Heart right ventricle (tissue), 16 donors: ENCODE results near the gene PRR20G. TPM values are rescaled to one million over a fixed set of nuclear protein-coding genes. Genes with fewer than 3 reads are reported as not detected.

ENCODE experiments used
- ATAC-seq, 8 donors: fragments of 200-7000 bp; cut with Tn5 transposase; one replicate each; pipeline ENCODE4 v1.9.1; 2020; ENCODE audit warnings: mild to moderate bottlenecking in 8 of 8, moderate library complexity in 8 of 8, moderate number of reproducible peaks in 1 of 8
- DNase-seq, 2 donors: peaks; one replicate each; pipeline ENCODE4 v3.0.0-alpha.2; 2020
- H3K27ac ChIP-seq, 10 donors: fragments of 200-600 bp; sonication (generic) in 2 of 10; one replicate each; pipeline versions ENCODE4 v1.5.0 to v1.8.0; 2020 to 2022; ENCODE audit warnings: mild to moderate bottlenecking in 3 of 10
- H3K27me3 ChIP-seq, 7 donors: fragments of 200-600 bp; one replicate each; pipeline ENCODE4 v1.8.0; 2021 to 2022; ENCODE audit warnings: mild to moderate bottlenecking in 2 of 7
- H3K36me3 ChIP-seq, 9 donors: fragments of 200-600 bp; sonication (generic) in 1 of 9; one replicate each; pipeline versions ENCODE4 v1.5.0 to v1.8.0; 2020 to 2022; ENCODE audit warnings: mild to moderate bottlenecking in 2 of 9
- H3K4me1 ChIP-seq, 9 donors: fragments of 200-600 bp; sonication (generic) in 1 of 9; one replicate each; pipeline versions ENCODE4 v1.5.0 to v1.8.0; 2020 to 2022; ENCODE audit warnings: mild to moderate bottlenecking in 4 of 9
- H3K4me3 ChIP-seq, 10 donors: fragments of 200-600 bp; sonication (generic) in 2 of 10; one replicate each; pipeline versions ENCODE4 v1.5.0 to v1.8.0; 2020 to 2022; ENCODE audit warnings: mild to moderate bottlenecking in 7 of 10, moderate library complexity in 2 of 10
- H3K9me3 ChIP-seq, 11 donors: fragments of 200-600 bp in 10 of 11; sonication (generic) in 2 of 11; one replicate each; pipeline versions ENCODE4 v1.5.0 to v1.8.0; 2013 to 2022; ENCODE audit warnings: mild to moderate bottlenecking in 2 of 11, control low read depth in 1 of 11, moderate library complexity in 1 of 11
- WGBS, 2 donors: extraction: QIAGEN DNeasy Blood & Tissue Kit; methylation state at CpG; one replicate each; pipeline ENCODE4 v1.1.7; 2013; ENCODE audit warnings: inconsistent platforms in 1 of 2; 5-methylcytosine and 5-hydroxymethylcytosine counted together
- intact Hi-C, 10 donors: fragments of 100-400 bp; cut with DNase I; formaldehyde crosslinking; loops; one replicate each; pipeline versions ENCODE4 v1.11.1 to v1.14.2; 2022
- polyA plus RNA-seq, 2 donors: library from polyadenylated mRNA; stranded (reverse); fragments of 200-250 nt; gene quantifications; one replicate each; pipeline ENCODE4 v1.2.3, GENCODE V29; 2013
- total RNA-seq, 10 donors: library from RNA; stranded (reverse); fragmentation: NEBNext Ultra II Directional in 3 of 10; extraction: Animal tissue kit (Norgen Biotek cat#: 25700) in 3 of 10; gene quantifications; one replicate each; pipeline versions ENCODE4 v1.2.1 to v1.2.4, GENCODE V29; 2021 to 2023
- TF ChIP-seq, protein P1 (sequence below), 9 donors: fragments of 200-600 bp; sonication (generic) in 2 of 9; IDR thresholded peaks; one replicate each; pipeline versions ENCODE4 v1.5.0 to v1.8.0; 2021 to 2022; ENCODE audit warnings: antibody characterized with exemption in 9 of 9, mild to moderate bottlenecking in 5 of 9, moderate library complexity in 1 of 9
- donor health status: Arrhythmogenic right ventricular cardiomyopathy.
- donor health status: ischemic (EF 13 %, LVEDD 7.1; RV severe dilation, severe dysfunction).
- donor health status: healthy with polysubstance abuse.
- donor health status: DM: no; HTN: yes; CAD: no.
- donor health status: DM: no; HTN: no; CAD: no.
- donor health status: ischemic (EF 25% LVEDD 6.9; RV normal size, moderate dysfunction).
- donor health status: ischemic (EF 25% LVEDD 5.7; RV mildly dilated, moderate dysfunction).
- donor health status: healthy.
- donor health status: DM: yes; HTN: yes; CAD: no.
- donor health status: Ischemic cardiomyopathy.
- donor health status: ischemic (EF 35%, LVEDD 5.7; RV mildly dilated, moderate dysfunction).
- donor health status: nonischemic (EF 11% LVEDD 7.7; RV severe dilation, severe dysfunction).
- donor health status: DM: yes; HTN: yes; CAD: no.
- donor health status: PGD.
- donor health status: ischemic (EF 29% LVEDD 5.4; RV normal size, mild dysfunction).
- donor health status: nonischemic (EF 23%, LVEDD 6.1; RV moderate dilation, normal function).

Gene PRR20G
- total and polyA plus RNA-seq, 12 donors = not detected

DNA sequence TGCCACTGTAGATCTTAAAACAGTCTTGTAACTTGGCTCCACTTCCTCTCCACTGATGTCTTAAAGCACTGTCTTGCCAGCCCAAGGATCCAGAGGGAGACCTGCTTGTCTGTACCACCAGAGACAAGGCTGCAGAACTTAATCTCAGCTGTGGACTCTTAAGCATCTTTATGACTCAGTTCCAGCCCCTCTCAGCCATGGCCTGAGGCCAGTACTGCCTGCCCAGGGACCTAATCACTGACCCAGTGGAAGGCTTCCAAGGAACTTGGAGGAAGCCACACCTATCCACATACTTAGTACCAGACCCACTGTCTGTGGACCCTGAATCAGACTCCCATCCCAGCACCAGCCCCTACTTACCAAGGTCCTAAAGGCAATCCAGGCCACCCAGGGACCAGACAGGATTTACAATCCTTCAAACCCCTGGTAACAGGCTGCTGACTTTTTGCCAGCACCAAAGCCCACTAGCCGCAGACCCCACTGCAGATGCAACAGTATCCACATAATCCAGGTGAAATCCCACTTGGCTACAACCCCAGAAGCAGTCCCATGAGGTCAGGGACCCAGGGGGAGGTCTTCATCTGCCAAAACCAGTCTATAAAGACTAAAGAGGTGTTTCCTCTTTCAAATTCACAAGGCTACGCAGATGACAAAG is 41.9 kb upstream of the PRR20G start:
- TF ChIP-seq, protein P1, sequence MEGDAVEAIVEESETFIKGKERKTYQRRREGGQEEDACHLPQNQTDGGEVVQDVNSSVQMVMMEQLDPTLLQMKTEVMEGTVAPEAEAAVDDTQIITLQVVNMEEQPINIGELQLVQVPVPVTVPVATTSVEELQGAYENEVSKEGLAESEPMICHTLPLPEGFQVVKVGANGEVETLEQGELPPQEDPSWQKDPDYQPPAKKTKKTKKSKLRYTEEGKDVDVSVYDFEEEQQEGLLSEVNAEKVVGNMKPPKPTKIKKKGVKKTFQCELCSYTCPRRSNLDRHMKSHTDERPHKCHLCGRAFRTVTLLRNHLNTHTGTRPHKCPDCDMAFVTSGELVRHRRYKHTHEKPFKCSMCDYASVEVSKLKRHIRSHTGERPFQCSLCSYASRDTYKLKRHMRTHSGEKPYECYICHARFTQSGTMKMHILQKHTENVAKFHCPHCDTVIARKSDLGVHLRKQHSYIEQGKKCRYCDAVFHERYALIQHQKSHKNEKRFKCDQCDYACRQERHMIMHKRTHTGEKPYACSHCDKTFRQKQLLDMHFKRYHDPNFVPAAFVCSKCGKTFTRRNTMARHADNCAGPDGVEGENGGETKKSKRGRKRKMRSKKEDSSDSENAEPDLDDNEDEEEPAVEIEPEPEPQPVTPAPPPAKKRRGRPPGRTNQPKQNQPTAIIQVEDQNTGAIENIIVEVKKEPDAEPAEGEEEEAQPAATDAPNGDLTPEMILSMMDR (IDR thresholded peaks at IDR 0.05) = no peak

DNA sequence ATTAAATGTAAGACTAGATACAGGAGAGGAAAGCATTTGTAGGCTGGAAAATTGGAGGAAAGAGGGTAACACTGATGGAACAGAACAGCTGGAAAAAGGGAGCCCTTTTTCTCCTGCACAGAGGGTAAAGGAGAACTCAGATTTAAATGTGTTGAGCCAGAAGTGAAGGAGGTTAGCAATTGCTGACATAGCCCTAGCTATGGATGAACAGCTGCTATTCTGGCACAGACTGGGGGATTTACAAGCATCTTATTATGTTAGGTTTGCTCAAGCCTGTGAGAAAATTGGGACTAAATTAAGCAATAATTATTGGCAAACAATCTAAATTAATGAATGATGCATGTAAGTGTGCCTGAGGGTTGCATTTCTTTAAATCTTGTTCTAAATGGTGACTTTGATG is 40.6 kb upstream of the PRR20G start:
- ATAC-seq (no peak), DNase-seq (no peak)
- intact Hi-C loops = no loop called here
- Histone ChIP-seq H3K27ac (no peak overlapping the region), H3K36me3 (no peaks in the 10 kb centered on the region), H3K9me3 (peaks cover 0 to 53% (median 22%) of the 10 kb centered on the region in 11 donors), H3K4me1 (peaks cover 0 to 13% (median 0%) of the 10 kb centered on the region in 9 donors), H3K27me3 (peaks cover 0 to 6% (median 0%) of the 10 kb centered on the region in 7 donors), H3K4me3 (no peak overlapping the region)
- TF ChIP-seq, protein P1 (IDR thresholded peaks at IDR 0.05) = no peak

More for the DNA sequence above, 41.9 kb upstream of the PRR20G start:
- WGBS, 2 donors = 78 to 89% methylated on average over 2 of the region's 2 CpGs
- no peak for DNase-seq
- ATAC-seq = no peak
- Histone ChIP-seq H3K27me3 (peaks cover 0 to 7% (median 0%) of the 10 kb centered on the region in 7 donors), H3K4me3 (no peak overlapping the region), H3K9me3 (peaks cover 0 to 66% (median 32%) of the 10 kb centered on the region in 11 donors), H3K36me3 (no peaks in the 10 kb centered on the region), H3K27ac (no peak overlapping the region), H3K4me1 (peaks cover 0 to 7% (median 0%) of the 10 kb centered on the region in 9 donors)
- intact Hi-C loops = no loop called here

DNA sequence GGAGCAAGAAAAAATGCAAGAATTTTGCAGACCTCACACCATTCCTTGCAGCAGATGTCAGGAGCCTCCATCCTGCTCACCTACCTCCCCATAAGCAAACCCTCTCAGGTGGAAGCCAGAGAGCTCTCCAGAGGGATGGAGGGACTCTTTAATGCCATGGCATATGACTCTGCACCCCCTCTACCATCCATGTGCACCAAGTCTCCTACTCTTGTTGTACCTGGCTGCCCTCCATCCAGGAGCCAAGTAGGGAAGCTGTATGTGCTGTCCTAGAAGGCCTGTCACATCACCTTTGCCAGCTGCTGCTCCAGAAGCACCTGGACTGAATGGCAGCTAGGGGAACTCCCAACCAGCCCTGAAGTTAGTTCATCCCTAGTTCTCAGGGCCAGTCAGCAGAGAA is 38.5 kb upstream of the PRR20G start:
- no peaks in the 10 kb centered on the region for H3K36me3 ChIP-seq
- peaks cover 0 to 36% (median 19%) of the 10 kb centered on the region in 11 donors for H3K9me3 ChIP-seq
- no peak overlapping the region for H3K27ac ChIP-seq
- H3K4me1 ChIP-seq = peaks cover 0 to 13% (median 0%) of the 10 kb centered on the region in 9 donors
- peaks cover 0 to 6% (median 0%) of the 10 kb centered on the region in 7 donors for H3K27me3 ChIP-seq
- TF ChIP-seq, protein P1 (IDR thresholded peaks at IDR 0.05) = no peak
- DNase-seq (no peak), ATAC-seq (no peak)
- intact Hi-C loops = no loop called here
- H3K4me3 ChIP-seq = no peak overlapping the region

DNA sequence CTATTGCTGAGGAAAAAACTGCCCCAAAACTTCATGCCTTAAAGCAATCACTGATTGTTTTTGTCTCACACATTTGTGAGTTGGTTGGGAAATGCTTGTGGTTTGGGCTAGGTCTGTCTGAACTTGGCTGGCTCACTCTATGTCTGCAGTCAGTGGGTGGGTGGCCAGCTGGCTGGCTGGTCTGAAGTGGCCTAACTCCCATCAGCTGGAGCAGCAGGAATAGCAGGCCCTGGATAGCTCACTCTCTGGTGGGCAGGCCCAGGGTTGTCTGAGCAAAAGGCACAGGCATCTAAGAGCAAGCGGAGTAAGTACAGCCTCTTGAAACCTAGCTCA is 37.7 kb upstream of the PRR20G start:
- Histone ChIP-seq H3K4me3 (no peak overlapping the region), H3K36me3 (no peaks in the 10 kb centered on the region), H3K27me3 (peaks cover 0 to 6% (median 0%) of the 10 kb centered on the region in 7 donors), H3K9me3 (peaks cover 0 to 28% (median 12%) of the 10 kb centered on the region in 11 donors), H3K4me1 (peaks cover 0 to 13% (median 0%) of the 10 kb centered on the region in 9 donors), H3K27ac (no peak overlapping the region)
- TF ChIP-seq, protein P1 (IDR thresholded peaks at IDR 0.05) = no peak
- DNase-seq (no peak), ATAC-seq (peak in 2 of 8 donors; percentile 63 to 69)
- WGBS, 2 donors = 91 to 100% methylated on average over 1 of the region's 1 CpG
- intact Hi-C loops = no loop called here
